DOHH2 (cell line): ENCODE results near the gene TTC33.

Source experiments
- EZH2phosphoT487 ChIP-seq: fragments of 200-600 bp; sonication (generic); IDR thresholded peaks from 2 replicates; pipeline ENCODE4 v1.6.1; 2017; ENCODE audit warnings: borderline replicate concordance, mild to moderate bottlenecking, antibody characterized with exemption, low read length, moderate library complexity, mixed read lengths
- TF ChIP-seq, protein P1 (sequence below): fragments of 200-600 bp; sonication (generic); IDR thresholded peaks from one replicate; pipeline ENCODE4 v1.5.1; 2014; ENCODE audit warnings: antibody characterized with exemption, mild to moderate bottlenecking, low read depth, low read length; ENCODE audit not compliant: poor library complexity, severe bottlenecking

- TF ChIP-seq, protein P1, sequence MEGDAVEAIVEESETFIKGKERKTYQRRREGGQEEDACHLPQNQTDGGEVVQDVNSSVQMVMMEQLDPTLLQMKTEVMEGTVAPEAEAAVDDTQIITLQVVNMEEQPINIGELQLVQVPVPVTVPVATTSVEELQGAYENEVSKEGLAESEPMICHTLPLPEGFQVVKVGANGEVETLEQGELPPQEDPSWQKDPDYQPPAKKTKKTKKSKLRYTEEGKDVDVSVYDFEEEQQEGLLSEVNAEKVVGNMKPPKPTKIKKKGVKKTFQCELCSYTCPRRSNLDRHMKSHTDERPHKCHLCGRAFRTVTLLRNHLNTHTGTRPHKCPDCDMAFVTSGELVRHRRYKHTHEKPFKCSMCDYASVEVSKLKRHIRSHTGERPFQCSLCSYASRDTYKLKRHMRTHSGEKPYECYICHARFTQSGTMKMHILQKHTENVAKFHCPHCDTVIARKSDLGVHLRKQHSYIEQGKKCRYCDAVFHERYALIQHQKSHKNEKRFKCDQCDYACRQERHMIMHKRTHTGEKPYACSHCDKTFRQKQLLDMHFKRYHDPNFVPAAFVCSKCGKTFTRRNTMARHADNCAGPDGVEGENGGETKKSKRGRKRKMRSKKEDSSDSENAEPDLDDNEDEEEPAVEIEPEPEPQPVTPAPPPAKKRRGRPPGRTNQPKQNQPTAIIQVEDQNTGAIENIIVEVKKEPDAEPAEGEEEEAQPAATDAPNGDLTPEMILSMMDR, result no peak
- no peak for TF ChIP-seq EZH2phosphoT487
Observed at GRCh38 chr5:40491644-40492043, 264.1 kb downstream of the TTC33 start.
